Astrocyte of the cerebellum (primary cell): ENCODE measurements around the gene KCTD20.
"Not testable (repeated sequence)": the region's sequence is repeated elsewhere in the genome, so short reads cannot be mapped to it uniquely, and the experiment has no call there.

ENCODE experiments used
- DNase-seq: peaks from one replicate; pipeline ENCODE4 v3.0.0-alpha.2; 2011; ENCODE audit warnings: low read depth
- H3K4me3 ChIP-seq: 2 replicates; pipeline ENCODE4 v1.5.1; 2011; ENCODE audit warnings: mild to moderate bottlenecking, low read depth, low read length, moderate library complexity
- CTCF ChIP-seq: IDR thresholded peaks from 2 replicates; pipeline ENCODE4 v1.5.1; 2012; ENCODE audit warnings: low read length, low read depth, moderate library complexity, mild to moderate bottlenecking; ENCODE audit errors: missing control alignments
- in situ Hi-C: cut with HindIII; loops from 2 replicates; pipeline ENCODE4 v1.10.0; 2017; ENCODE audit warnings: low sequenced_read_pairs

Gene KCTD20

DNA sequence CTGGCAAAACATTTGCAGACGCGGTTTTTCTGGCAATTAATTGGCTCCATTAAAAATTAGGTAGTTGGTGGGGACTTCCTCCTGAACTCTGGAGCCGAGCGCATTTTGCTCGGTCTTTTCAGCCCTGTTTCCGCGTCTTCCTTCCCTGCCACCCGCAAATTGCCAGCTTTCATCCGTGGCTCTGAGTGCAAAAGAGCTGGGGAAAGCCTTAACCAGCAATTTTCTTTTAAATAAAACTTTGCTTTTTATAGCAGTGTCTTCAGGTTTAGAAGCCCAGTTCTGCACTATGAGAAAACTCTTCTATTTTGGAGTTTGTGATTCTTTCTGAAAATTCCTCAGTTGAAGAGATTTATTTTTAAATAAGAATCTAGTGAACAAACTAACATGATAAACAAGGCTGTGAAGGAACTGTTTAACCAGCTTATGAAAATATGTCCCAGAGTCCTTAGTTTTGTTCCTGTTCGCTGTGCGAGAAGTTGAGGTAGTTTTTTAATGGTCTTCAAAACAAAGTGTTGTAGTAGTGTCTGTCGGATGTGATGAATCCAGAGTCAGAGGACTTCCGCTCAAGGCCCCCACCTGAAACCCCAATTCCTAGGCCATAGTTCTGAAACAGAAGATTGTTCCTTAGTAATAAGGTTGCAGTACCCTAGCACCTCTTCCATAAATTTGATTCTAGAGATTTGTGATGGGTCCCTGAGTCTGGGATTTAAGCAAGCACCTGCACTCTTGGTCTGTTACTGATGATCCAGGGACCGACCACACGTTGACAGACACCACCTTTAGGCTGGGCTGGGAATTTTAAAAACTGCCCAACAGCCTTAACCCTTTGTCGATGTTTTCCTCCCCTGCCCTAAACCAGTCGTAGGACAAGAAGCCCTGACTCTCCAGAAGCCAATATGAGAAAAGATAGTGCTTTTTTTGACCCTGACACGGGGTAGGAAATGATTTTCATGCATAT lies 950 bp downstream of the KCTD20 start:
- peak overlapping the region; percentile 88 for H3K4me3 ChIP-seq
- no peak for DNase-seq
- in situ Hi-C loops = no loop called here
- no peak for TF ChIP-seq CTCF

DNA sequence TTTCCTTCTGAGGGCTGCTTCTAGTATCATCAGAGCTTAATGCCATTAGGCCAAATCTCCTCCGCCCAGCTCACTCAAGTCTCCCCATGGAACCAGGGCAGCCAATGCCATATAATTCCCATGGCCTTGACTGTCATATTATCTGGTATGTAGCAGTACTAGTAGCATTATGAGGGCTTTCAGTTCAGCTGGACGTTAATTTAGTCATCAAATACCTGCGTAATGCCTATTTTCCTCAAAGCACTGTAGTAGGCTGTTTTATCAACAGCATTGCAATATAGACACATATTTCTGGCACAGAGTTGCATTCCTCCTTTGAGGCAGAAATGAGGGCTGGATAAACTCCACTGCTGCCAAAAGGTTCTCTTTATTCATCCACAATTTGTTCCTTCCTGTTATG lies 1.7 kb downstream of the KCTD20 start:
- H3K4me3 ChIP-seq = peak overlapping the region; percentile 88
- no peak for TF ChIP-seq CTCF
- DNase-seq = peak; percentile 67
- in situ Hi-C loops = no loop called here

GRCh38 chr6:36445621-36446020 lies 2.8 kb downstream of the KCTD20 start:
- H3K4me3 ChIP-seq = no peak overlapping the region
- DNase-seq = no peak
- TF ChIP-seq CTCF = no peak
- in situ Hi-C loops = no loop called here

- DNase-seq, H3K4me3 ChIP-seq, in situ Hi-C loops: not testable (repeated sequence)
These were observed 6.4 kb downstream of the KCTD20 start for GRCh38 chr6:36449173-36449572.

DNA sequence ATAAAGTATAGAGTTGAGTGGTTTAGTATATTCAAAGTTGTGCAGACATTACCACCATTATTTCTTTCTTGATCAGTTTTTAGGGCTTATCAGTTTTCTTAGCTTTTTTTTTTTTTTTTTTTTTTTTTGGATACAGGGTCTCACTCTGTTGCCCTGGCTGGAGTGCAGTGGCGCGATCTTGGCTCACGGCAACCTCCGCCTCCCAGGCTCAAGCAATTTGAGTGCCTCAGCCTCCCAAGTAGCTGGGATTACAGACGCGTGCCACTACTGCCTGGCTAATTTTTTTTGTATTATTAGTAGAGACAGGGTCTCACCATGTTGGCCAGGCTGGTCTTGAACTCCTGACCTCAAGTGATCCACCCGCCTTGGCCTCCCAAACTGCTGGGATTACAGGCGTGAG lies 10.1 kb downstream of the KCTD20 start:
- DNase-seq, in situ Hi-C loops, H3K4me3 ChIP-seq: not testable (repeated sequence)

DNA sequence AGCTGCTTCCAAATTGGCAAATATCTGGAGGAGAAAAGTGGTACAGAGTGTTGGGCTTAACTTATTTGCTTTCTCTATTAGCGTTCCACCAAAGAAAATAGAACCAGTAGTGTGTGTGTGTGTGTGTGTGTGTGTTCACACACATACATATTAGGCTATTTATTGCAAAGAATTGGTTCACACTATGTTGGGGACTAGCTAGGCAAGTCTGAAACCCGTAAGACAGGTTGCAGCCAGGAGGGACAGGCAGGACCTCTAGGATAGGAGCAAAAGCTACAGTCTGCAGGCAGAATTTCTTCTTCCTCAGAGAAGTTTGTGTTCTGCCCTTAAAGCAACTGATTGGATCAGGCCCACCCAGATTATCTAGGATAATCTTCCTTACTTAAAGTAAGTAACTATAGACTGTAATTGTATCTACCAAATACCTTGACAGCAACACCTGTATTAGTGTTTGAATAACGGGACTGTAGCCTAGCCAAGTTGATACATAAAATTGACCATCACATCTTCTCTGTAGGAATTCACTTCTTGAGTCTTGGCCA lies 12.8 kb downstream of the KCTD20 start:
- DNase-seq = no peak
- no peak overlapping the region for H3K4me3 ChIP-seq
- no peak for TF ChIP-seq CTCF
- in situ Hi-C loops = no loop called here

DNA sequence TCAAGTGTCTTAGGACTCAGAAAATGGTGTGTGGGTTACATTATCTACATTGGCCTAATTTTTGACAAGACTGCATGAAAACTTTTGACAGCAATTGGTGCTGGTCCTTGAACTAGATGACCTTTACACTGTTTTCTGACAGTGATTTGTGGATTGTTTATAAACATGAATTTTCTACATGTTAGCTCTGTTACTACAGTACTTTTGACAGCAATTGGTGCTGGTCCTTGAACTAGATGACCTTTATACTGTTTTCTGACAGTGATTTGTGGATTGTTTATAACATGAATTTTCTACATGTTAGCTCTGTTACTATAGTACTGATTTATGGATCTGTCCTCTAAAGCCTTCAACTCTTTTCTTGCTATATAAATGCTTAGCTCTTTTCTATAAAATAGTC lies 16.7 kb downstream of the KCTD20 start:
- H3K4me3 ChIP-seq = no peak overlapping the region
- TF ChIP-seq CTCF = no peak
- in situ Hi-C loops = no loop called here
- no peak for DNase-seq
